Activated gamma-delta T cell treated with anti-CD3 and anti-CD28 coated beads, Interleukin-2, amount 50 U/mL, for 16 hours (primary cell): ENCODE results near the gene IGLON5.

ENCODE experiments used
- DNase-seq: peaks from one replicate; pipeline ENCODE4 v3.0.0-alpha.2; 2020; ENCODE audit warnings: low read depth

The IGLON5 gene

GRCh38 chr19:51364200-51365106 lies 53.0 kb downstream of the IGLON5 start:
- no peak for DNase-seq

DNA sequence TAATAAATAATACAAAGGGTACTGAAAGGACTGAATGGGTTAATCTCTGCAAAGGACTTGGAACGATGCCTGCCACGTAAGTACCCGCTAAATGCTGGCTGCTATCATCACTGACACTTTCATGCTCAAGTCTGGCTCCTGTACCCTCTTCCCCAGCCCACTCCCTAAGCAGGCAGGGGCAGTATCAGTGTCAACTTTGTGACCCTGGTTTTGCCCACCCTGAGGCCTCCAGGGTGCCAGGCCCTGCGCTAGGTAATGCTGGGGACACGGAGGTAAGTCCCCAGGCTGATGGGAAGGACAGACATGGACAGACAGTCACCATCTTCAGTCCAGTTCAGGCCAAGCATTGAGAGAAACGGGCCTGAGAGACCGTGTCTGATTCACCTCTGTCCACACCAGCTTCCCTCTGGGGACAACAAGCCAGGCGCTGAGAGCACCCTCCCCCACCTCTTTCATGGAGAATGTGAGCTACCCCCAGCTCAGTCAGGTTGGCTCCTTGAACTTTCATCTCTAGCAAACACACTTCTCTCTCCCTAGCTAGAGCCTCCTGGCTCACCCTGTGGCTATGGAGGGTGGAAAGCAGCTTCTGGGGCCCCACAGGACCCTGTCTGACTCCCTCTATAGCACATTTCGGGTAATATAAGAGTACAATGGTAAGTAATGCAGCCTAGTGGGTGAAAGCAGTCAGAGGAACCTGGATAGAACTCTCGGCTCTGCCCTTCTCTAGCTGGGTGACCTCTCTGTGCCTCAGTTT lies 53.9 kb downstream of the IGLON5 start:
- no peak for DNase-seq

DNA sequence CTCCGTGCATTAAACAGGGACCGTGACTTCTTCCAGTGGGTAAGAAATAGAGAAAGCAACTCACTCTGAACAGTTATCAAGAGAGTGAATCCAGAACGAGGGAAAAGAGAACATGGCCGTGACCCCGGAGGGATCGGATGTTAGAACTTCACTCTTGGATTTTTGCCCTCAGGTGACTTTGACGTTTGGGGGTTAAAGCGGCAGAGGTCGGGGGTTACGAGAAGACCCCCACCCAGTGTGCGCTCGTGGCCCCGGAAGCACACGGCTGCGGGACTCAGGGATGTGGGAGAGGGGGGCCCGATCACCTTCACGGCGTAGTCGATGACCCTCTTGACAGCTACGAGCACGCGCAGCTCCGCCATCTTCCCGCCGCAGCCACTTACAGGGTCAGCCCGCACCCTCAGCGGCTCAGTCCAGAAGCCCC lies 54.5 kb downstream of the IGLON5 start, which contains the start of gene ETFB:
ETFB (minus strand) TSS at position 424 of the 424 bp plus-strand sequence; CDS start at position 362, 62 bp downstream.
- DNase-seq = no peak

GRCh38 chr19:51366389-51367254 lies 55.2 kb downstream of the IGLON5 start:
- DNase-seq = peak; percentile 85

DNA sequence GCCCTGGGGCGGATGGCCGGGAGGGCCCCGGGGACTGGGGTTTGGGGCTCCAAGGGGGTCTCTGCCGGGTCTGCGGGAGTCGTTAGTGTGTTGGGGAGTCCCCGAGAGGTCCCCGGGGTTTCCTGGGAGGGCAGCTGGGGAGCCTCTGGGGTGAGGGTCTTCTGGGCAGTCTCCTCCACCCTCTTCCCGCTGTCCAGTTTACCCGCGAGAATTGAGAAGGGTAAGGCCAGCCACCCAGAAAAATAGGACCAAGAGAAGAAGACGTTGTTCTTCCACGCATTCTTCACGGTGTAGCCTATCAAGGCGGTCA lies 55.8 kb downstream of the IGLON5 start:
- no peak for DNase-seq

- DNase-seq = peak; percentile 94
Observed at GRCh38 chr19:51367565-51368365, 56.3 kb downstream of the IGLON5 start.

DNA sequence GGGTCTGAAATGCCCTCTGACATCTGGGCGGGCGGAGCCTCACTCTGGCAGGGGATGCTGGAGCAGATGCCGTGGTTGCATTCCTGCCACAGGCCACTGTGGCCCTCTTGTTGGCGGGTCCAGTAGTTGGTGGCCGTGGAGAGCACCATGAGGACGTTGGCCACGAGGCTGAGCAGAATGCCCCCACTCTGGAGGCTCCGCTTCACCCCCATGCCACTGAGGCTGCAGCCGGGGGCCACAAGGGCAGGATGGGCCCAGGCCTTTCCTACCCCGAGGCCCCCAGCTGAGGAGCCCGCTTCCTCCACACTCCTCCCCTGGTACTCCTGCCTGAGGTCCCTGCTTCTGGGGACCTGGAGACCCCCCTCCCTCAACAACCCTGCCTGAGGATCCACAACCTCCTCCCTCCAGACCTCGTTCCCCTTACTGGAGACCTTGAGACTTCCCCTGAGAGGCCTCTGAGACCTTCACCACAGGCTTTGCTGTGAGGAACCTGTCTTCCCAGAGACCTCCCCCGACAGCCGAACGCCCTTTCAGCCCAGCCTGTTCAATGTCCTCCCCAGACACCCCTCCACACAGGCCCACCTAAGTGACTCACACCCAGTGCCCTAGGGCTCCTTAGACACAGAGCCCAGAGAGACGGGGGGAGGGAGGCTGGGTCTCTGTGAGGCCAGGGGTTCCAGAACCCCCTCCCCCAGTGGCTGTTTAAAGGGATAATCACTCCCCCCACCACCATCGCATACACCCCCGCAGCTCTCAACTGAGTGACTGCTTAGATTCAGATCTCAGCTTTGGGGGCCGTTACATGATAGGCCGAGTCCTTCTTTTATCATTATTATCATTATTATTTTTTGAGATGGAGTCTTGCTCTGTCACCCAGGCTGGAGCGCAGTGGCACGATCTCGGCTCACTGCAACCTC lies 57.2 kb downstream of the IGLON5 start, which contains the start of gene CLDND2:
CLDND2 (minus strand) TSS at position 638 of the 917 bp plus-strand sequence; CDS start at position 212, 426 bp downstream.
- DNase-seq = peak; percentile 42

DNA sequence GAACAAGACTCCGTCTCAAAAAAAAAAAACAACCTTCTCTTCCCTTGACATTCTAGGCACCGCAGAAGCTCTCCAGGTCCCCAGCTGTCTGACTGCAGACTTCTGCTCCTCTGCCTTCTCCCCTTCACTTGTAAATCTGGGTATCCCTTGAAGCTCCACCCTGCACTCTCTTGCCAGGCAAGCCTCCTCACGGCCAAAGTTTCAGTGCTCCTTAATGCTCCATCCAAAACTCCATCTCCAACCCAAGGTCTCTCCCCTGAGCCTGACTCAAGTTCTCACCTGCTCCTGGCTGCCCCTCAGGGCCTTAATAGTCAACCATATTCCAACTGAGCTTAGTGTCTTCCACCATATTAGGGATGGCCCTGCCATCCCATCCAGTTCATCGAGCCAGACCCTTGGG lies 58.8 kb downstream of the IGLON5 start:
- DNase-seq = no peak

GRCh38 chr19:51371186-51371690 lies 59.8 kb downstream of the IGLON5 start:
- no peak for DNase-seq

GRCh38 chr19:51372021-51372648 lies 60.7 kb downstream of the IGLON5 start:
- no peak for DNase-seq

- peak; percentile 86 for DNase-seq
Observed at GRCh38 chr19:51372649-51373504, 61.4 kb downstream of the IGLON5 start, which contains the start of gene NKG7. Gene NKG7 (minus strand): TSS chr19:51372654. CDS start chr19:51372535, 119 bp downstream.

DNA sequence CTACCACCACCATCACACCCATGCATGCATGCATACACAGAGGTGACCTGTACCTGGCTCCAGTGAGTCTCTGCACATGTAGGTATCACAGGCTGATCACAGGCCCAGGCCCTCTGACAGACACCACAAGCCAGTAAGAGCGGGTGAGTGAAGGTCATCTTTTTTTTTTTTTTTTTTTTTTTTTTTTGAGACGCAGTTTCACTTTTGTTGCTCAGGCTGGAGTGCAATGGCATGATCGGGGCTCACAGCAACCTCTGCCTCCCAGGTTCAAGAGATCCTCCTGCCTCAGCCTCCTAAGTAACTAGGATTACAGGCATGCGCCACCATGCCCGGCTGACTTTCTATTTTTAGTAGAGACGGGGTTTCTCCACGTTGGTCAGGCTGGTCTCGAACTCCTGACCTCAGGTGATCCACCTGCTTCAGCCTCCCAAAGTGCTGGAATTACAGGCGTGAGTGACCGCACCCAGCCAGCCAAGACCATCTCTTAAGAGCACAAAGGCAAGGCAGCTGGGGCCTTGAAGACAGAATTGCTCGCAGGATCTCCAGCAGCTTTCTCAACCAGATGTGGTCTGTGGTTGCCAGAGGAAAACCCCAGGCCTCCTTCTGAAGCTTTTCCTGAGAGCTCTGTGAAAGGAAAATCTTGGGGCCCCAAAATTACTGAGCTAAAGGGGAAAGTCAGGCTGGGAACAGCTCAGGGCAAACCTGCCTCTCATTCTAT lies 64.2 kb downstream of the IGLON5 start:
- no peak for DNase-seq

GRCh38 chr19:51377422-51377821 lies 66.0 kb downstream of the IGLON5 start:
- DNase-seq = no peak

GRCh38 chr19:51380379-51380778 lies 68.9 kb downstream of the IGLON5 start:
- DNase-seq = no peak
